Bronchial epithelial cell (primary cell): ENCODE data around the gene CHRNA1. TPM values are rescaled to one million over a fixed set of nuclear protein-coding genes. Genes with fewer than 3 reads are reported as not detected.

Experiments
- DNase-seq: peaks from one replicate; pipeline ENCODE4 v3.0.0-alpha.2; 2010; ENCODE audit warnings: low read depth
- FAIRE-seq: peaks from 2 replicates; lab custom pipeline; 2011; peaks lifted over from hg19 to GRCh38; lab: Jason Lieb, UNC
- H3K27me3 ChIP-seq: 2 replicates; pipeline ENCODE4 v1.5.1; 2011; ENCODE audit warnings: low read length; ENCODE audit not compliant: control insufficient read depth, insufficient read depth
- H3K36me3 ChIP-seq: 2 replicates; pipeline ENCODE4 v1.5.1; 2011; ENCODE audit warnings: low read length; ENCODE audit not compliant: control insufficient read depth, insufficient read depth
- H3K4me3 ChIP-seq: 2 replicates; pipeline ENCODE4 v1.5.1; 2011; ENCODE audit warnings: mild to moderate bottlenecking, low read depth, low read length, control low read depth
- CTCF ChIP-seq: IDR thresholded peaks from 2 replicates; pipeline ENCODE4 v1.5.1; 2011; ENCODE audit warnings: mild to moderate bottlenecking, moderate library complexity, low read length, control low read depth, inconsistent platforms; ENCODE audit not compliant: insufficient read depth, severe bottlenecking
- total RNA-seq: library from RNA; depleted of rRNA; stranded (reverse); fragments of >200 nt; gene quantifications from 2 replicates; pipeline ENCODE4 v1.2.1, GENCODE V29; 2014

CHRNA1 gene
- total RNA-seq, 1 donor from 2014 or later, result not detected

- Histone ChIP-seq H3K27me3 (peaks cover 2% of the 10 kb centered on the region), H3K4me3 (no peak overlapping the region), H3K36me3 (no peaks in the 10 kb centered on the region)
- no peak for FAIRE-seq
- no peak for TF ChIP-seq CTCF
- no peak for DNase-seq
Observed at GRCh38 chr2:174787487-174788205, 23.4 kb upstream of the CHRNA1 start.

GRCh38 chr2:174786066-174786725, 21.9 kb upstream of the CHRNA1 start:
- no peak for DNase-seq
- H3K27me3 ChIP-seq, result peaks cover 2% of the 10 kb centered on the region
- no peak overlapping the region for H3K4me3 ChIP-seq
- no peaks in the 10 kb centered on the region for H3K36me3 ChIP-seq
- no peak for FAIRE-seq
- TF ChIP-seq CTCF, result no peak

GRCh38 chr2:174785481-174785880, 21.2 kb upstream of the CHRNA1 start:
- TF ChIP-seq CTCF, result no peak
- Histone ChIP-seq H3K36me3 (no peaks in the 10 kb centered on the region), H3K27me3 (no peaks in the 10 kb centered on the region), H3K4me3 (no peak overlapping the region)
- no peak for DNase-seq
- peak; percentile 50 for FAIRE-seq

- Histone ChIP-seq H3K4me3 (no peak overlapping the region), H3K36me3 (no peaks in the 10 kb centered on the region), H3K27me3 (no peaks in the 10 kb centered on the region)
- DNase-seq (no peak), FAIRE-seq (no peak)
- no peak for TF ChIP-seq CTCF
Observed at GRCh38 chr2:174784909-174785308, 20.6 kb upstream of the CHRNA1 start.

GRCh38 chr2:174784316-174784715, 20.0 kb upstream of the CHRNA1 start:
- Histone ChIP-seq H3K4me3 (no peak overlapping the region), H3K27me3 (no peaks in the 10 kb centered on the region), H3K36me3 (no peaks in the 10 kb centered on the region)
- no peak for DNase-seq
- no peak for TF ChIP-seq CTCF
- no peak for FAIRE-seq
